ENCODE measurements around the gene FAM149A.
A peak's percentile ranks its signal among the peaks of the same experiment; 100 is the strongest.

DNA sequence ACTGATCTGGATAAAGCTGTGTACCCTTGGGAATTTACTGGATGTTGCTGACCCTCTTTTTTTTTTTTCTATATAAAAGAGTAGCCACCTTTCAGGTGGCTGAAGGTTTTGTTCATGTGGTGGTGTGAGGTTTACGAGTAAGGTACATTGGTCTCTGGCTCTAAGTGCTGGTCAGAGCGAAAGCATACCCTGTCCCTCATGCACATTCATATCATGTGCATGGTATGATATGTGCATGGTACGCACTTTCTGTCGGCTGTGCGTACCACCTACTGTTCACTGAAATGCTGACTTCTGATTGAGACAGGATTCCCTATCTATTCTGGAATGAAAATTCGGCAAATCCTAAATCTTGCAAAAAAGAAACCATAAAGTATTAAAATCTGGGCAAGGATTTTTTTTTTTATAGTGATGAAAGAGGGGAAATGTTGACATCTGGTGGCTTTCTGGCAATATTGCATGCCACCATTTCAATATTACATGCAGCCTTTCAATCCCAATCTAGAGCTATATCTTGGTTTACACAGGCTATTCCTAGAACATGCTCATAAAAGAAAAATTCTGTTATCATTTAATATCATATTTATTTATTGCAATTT is 32.8 kb downstream of the FAM149A start:
- TF ChIP-seq, protein P1, sequence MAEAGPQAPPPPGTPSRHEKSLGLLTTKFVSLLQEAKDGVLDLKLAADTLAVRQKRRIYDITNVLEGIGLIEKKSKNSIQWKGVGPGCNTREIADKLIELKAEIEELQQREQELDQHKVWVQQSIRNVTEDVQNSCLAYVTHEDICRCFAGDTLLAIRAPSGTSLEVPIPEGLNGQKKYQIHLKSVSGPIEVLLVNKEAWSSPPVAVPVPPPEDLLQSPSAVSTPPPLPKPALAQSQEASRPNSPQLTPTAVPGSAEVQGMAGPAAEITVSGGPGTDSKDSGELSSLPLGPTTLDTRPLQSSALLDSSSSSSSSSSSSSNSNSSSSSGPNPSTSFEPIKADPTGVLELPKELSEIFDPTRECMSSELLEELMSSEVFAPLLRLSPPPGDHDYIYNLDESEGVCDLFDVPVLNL (IDR thresholded peaks at IDR 0.05; ENCODE audit: low read depth, low read length) = no peak
- TF ChIP-seq, protein P2, sequence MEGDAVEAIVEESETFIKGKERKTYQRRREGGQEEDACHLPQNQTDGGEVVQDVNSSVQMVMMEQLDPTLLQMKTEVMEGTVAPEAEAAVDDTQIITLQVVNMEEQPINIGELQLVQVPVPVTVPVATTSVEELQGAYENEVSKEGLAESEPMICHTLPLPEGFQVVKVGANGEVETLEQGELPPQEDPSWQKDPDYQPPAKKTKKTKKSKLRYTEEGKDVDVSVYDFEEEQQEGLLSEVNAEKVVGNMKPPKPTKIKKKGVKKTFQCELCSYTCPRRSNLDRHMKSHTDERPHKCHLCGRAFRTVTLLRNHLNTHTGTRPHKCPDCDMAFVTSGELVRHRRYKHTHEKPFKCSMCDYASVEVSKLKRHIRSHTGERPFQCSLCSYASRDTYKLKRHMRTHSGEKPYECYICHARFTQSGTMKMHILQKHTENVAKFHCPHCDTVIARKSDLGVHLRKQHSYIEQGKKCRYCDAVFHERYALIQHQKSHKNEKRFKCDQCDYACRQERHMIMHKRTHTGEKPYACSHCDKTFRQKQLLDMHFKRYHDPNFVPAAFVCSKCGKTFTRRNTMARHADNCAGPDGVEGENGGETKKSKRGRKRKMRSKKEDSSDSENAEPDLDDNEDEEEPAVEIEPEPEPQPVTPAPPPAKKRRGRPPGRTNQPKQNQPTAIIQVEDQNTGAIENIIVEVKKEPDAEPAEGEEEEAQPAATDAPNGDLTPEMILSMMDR (IDR thresholded peaks at IDR 0.05 in 2 of 3, conservative IDR thresholded peaks at IDR 0.05 in 1 of 3; ENCODE audit: control insufficient read depth in 2 of 3, extremely low read depth in 1 of 3, insufficient read depth in 1 of 3, low read depth in 3 of 3, low read length in 3 of 3) = peak; percentile 45 to 68 (median 66); a peak in 5 of 6 replicates
- TF ChIP-seq RELA (IDR thresholded peaks at IDR 0.05; ENCODE audit: borderline replicate concordance, partially characterized antibody) = no peak
- no peak for TF ChIP-seq POLR2AphosphoS5 (IDR thresholded peaks at IDR 0.05; ENCODE audit: low read length)
- TF ChIP-seq POLR2A (IDR thresholded peaks at IDR 0.05; ENCODE audit: low read depth, low read length) = no peak
- TF ChIP-seq ETV6 (conservative IDR thresholded peaks at IDR 0.05 in 1 of 2, IDR thresholded peaks at IDR 0.05 in 1 of 2; ENCODE audit: borderline replicate concordance in 1 of 2, low read depth in 1 of 2) = no peak
- no peak for TF ChIP-seq SUZ12 (IDR thresholded peaks at IDR 0.05; ENCODE audit: unreplicated experiment)
- no peak for TF ChIP-seq EZH2 (IDR thresholded peaks at IDR 0.05; ENCODE audit: borderline replicate concordance, control insufficient read depth, low read depth, low read length)
- TF ChIP-seq TAF1 (IDR thresholded peaks at IDR 0.05; ENCODE audit: borderline replicate concordance, low read depth, low read length) = no peak
- no peak for TF ChIP-seq HDAC2 (IDR thresholded peaks at IDR 0.05)
- no peak for TF ChIP-seq EGR1 (IDR thresholded peaks at IDR 0.05; ENCODE audit: borderline replicate concordance in 1 of 2, low read depth in 2 of 2, low read length in 2 of 2)

Measured in GM12878 (cell line).